ENCODE results near the gene RBM15B. TPM values are rescaled to one million over a fixed set of nuclear protein-coding genes. Genes with fewer than 3 reads are reported as not detected.

Gene RBM15B
- total RNA-seq, 3 donors from 2014 or later: 24.6 to 32.5 (median 28.7) TPM

GRCh38 chr3:51382076-51382745, 8.9 kb upstream of the RBM15B start:
- H3K36me3 ChIP-seq: no peaks in the 10 kb centered on the region
- H3K27ac ChIP-seq: no peak overlapping the region
- no peak overlapping the region for H3K4me3 ChIP-seq
- TF ChIP-seq POLR2AphosphoS5 (IDR thresholded peaks at IDR 0.05): no peak
- TF ChIP-seq POLR2A (IDR thresholded peaks at IDR 0.05): no peak
- no peak for TF ChIP-seq CTCF (IDR thresholded peaks at IDR 0.05)
- intact Hi-C loops (cut with DNase I; ENCODE audit: low total_unique reads): no loop called here
- H3K27me3 ChIP-seq: no peaks in the 10 kb centered on the region
- no peak for DNase-seq (ENCODE audit: low spot score in 2 of 2)
- no peaks in the 10 kb centered on the region for H3K9me3 ChIP-seq
- H3K4me1 ChIP-seq: peaks cover 5 to 14% of the 10 kb centered on the region in 2 donors

- intact Hi-C loops (cut with DNase I; ENCODE audit: low total_unique reads): no loop called here
- no peaks in the 10 kb centered on the region for H3K27me3 ChIP-seq
- no peak overlapping the region for H3K27ac ChIP-seq
- H3K4me3 ChIP-seq: no peak overlapping the region
- no peaks in the 10 kb centered on the region for H3K9me3 ChIP-seq
- H3K4me1 ChIP-seq: peaks cover 5 to 22% of the 10 kb centered on the region in 2 donors
- no peak for TF ChIP-seq CTCF (IDR thresholded peaks at IDR 0.05)
- TF ChIP-seq POLR2AphosphoS5 (IDR thresholded peaks at IDR 0.05): no peak
- no peak for TF ChIP-seq POLR2A (IDR thresholded peaks at IDR 0.05)
- DNase-seq (ENCODE audit: low spot score in 2 of 2): no peak
- no peaks in the 10 kb centered on the region for H3K36me3 ChIP-seq
These were observed 8.0 kb upstream of the RBM15B start for GRCh38 chr3:51382947-51383578.

GRCh38 chr3:51384055-51384725, 6.9 kb upstream of the RBM15B start:
- H3K27me3 ChIP-seq: no peaks in the 10 kb centered on the region
- peak overlapping the region; percentile 90 to 97 for H3K27ac ChIP-seq
- peaks cover 5 to 31% of the 10 kb centered on the region in 2 donors for H3K4me1 ChIP-seq
- DNase-seq (ENCODE audit: low spot score in 2 of 2): no peak
- peak overlapping the region; percentile 70 to 92 (median 90) for H3K4me3 ChIP-seq
- intact Hi-C loops (cut with DNase I; ENCODE audit: low total_unique reads): no loop called here
- H3K9me3 ChIP-seq: no peaks in the 10 kb centered on the region
- TF ChIP-seq POLR2AphosphoS5 (IDR thresholded peaks at IDR 0.05) (no peak), POLR2A (IDR thresholded peaks at IDR 0.05) (no peak), CTCF (IDR thresholded peaks at IDR 0.05) (no peak)
- no peaks in the 10 kb centered on the region for H3K36me3 ChIP-seq

GRCh38 chr3:51384726-51385473, 6.2 kb upstream of the RBM15B start, which contains the start of gene MANF:
TSS of gene MANF (plus strand) at chr3:51385291. CDS start at chr3:51385343, 52 bp downstream.
- Histone ChIP-seq H3K4me1 (peaks cover 5 to 34% of the 10 kb centered on the region in 2 donors), H3K4me3 (peak within 1 kb of the TSS; percentile 70 to 92 (median 90)), H3K27me3 (no peaks in the 10 kb centered on the region), H3K27ac (peak within 1 kb of the TSS; percentile 90 to 97), H3K9me3 (no peaks in the 10 kb centered on the region), H3K36me3 (no peaks in the 10 kb centered on the region)
- TF ChIP-seq POLR2A (IDR thresholded peaks at IDR 0.05) (peak; percentile 52), POLR2AphosphoS5 (IDR thresholded peaks at IDR 0.05) (peak; percentile 70 to 85 (median 72)), CTCF (IDR thresholded peaks at IDR 0.05) (peak; percentile 43 to 52 (median 44))
- DNase-seq (ENCODE audit: low spot score in 2 of 2): peak; percentile 97 to 99
- intact Hi-C loops (cut with DNase I; ENCODE audit: low total_unique reads): loop anchor here (5.0 kb wide), 1 partner anchor 773 kb away; the partner anchor contains the start of gene CISH
